Measurements from ENCODE around the gene ENTPD2.

DNA sequence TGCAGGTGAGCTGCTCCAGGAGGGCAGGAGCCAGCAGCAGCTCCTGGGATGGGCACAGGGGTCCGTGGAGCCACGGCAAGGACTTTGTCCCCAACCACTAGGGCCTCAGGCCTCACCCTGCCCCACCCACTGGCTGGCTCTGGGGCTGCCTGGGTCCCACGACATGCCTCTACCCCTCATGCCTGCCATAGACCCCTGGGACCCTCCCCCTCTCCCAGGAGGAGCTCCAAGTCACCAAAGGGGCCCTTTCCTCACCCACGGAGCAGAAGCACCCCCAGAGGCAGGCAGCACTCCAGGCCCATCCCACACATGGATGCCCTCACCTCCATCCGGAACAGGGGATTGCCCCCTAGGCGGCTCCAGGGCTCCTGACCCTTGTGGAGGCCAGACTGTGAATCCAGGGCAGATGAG is 32.3 kb downstream of the ENTPD2 start:
- TF ChIP-seq, protein P1, sequence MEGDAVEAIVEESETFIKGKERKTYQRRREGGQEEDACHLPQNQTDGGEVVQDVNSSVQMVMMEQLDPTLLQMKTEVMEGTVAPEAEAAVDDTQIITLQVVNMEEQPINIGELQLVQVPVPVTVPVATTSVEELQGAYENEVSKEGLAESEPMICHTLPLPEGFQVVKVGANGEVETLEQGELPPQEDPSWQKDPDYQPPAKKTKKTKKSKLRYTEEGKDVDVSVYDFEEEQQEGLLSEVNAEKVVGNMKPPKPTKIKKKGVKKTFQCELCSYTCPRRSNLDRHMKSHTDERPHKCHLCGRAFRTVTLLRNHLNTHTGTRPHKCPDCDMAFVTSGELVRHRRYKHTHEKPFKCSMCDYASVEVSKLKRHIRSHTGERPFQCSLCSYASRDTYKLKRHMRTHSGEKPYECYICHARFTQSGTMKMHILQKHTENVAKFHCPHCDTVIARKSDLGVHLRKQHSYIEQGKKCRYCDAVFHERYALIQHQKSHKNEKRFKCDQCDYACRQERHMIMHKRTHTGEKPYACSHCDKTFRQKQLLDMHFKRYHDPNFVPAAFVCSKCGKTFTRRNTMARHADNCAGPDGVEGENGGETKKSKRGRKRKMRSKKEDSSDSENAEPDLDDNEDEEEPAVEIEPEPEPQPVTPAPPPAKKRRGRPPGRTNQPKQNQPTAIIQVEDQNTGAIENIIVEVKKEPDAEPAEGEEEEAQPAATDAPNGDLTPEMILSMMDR (IDR thresholded peaks at IDR 0.05 in 4 of 5, conservative IDR thresholded peaks at IDR 0.05 in 1 of 5) = no peak
- TF ChIP-seq POLR2A (IDR thresholded peaks at IDR 0.05) = no peak
